HG02840 (cell line): ENCODE measurements around the gene CNOT1.
"Not testable (repeated sequence)": the region's sequence is repeated elsewhere in the genome, so short reads cannot be mapped to it uniquely, and the experiment has no call there.

Experiments
- ATAC-seq: cut with Tn5 transposase; IDR thresholded peaks from one replicate; pipeline ENCODE4 v1.9.1; 2021; ENCODE audit warnings: mild to moderate bottlenecking, moderate library complexity, moderate number of reproducible peaks; ENCODE audit not compliant: unreplicated experiment, low FRiP score

CNOT1 gene

DNA sequence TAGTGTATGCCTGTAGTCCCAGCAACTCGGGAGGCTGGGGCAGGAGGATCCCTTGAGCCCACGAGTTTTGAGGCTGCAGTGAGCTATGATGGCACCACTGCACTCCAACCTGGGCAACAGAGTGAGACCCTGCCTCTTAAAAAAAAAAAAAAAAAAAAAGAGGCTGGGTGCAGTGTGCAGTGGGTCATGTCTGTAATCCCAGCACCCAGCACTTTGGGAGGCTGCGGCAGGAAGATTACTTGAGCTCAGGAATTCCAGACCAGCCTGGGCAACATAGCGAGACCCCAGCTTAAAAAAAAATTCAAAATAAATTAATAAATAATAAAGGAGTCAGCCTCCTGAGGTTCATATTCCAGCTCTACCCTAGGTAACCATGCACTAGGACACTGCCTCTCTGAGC is 9.6 kb upstream of the CNOT1 start:
- no peak for ATAC-seq

DNA sequence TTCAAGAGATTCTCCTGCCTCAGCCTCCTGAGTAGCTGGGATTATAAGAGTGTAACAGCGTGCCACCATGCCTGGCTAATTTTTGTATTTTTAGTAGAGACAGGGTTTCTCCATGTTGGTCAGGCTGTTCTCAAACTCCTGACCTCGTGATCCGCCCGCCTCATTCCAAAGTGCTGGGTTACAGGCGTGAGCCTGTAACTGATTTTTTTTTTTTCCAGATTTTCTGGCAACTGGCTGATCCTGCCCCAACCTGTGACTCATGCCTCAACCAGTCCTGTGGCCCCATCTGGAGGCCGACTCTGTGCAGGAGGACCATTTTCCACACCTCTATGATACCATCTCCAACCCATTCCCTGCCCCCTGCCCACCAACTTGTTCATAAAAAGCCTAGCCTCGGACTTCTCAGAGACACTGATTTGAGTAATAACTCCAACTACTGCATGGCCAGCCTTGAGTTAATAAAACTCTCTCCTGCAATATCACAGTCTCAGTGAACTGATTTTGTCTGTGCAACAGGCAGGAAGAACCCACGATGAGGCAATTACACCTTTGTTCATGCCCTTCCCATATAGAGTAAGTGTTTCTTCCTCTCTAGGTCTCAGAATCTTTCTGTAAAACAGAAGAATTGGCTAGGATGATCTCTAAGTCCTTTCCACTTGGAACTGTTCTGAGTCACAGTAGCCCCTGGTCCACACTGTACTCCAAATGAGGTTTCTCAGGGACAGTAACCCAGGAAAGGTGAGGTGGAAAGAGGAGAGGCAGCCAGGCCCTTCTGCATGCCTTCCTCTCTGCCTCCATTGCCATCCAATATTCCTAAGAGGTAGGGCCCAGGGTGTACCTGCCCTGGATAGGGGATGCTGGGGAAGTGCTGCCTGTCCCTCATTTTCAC is 8.8 kb upstream of the CNOT1 start:
- no peak for ATAC-seq

DNA sequence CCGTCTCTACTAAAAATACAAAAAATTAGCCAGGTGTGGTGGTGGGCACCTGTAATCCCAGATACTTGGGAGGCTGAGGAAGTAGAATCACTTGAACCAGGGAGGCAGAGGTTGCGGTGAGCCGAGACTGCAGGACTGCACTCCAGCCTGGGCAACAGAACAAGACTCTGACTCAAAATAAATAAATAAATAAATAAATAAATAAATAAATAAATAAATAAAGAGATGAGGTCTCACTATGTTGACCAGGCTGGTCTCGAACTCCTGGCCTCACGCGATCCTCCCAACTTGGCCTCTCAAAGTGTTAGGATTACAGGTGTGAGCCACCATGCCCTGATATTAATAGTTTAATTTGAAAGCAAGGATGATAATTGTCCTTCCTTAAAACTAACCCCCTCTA is 7.4 kb upstream of the CNOT1 start:
- not testable (repeated sequence) for ATAC-seq

DNA sequence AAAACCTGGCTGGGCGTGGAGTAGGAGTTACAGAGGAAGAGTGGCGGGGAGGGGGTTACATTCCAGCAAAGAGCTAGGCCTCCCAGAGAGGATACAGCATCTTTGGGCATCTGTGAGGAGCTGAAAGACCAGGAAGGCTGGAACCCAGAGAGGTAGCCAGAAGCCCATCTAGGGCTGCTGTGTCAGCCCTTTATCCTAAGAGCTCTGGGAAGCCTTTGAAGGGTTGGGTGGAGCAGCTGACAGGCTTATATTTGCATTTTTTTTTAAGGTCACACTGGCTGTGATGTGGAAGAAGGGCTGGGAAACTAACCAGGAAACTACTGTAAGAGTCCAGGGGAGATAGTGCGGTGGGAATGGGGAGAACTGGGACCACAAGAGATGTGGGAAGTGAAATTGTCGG is 6.8 kb upstream of the CNOT1 start:
- no peak for ATAC-seq

DNA sequence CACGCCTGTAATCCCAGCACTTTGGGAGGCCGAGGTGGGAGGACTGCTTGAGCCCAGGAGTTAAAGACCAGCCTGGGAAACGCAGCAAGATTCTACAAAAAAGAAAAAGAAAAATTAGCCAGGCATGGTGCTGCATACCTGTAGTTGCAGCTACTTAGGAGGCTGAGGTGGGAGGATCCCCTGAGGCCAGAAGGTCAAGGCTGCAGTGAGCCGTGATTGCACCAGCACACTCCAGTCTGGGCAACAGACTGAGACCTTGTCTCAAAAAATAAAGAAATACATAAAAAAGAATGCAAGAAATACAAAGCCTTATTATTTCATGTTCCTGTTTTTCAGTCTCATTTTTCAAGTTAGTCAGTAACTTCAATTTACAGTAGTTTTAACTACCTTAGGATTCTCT is 5.9 kb upstream of the CNOT1 start:
- ATAC-seq, result no peak

DNA sequence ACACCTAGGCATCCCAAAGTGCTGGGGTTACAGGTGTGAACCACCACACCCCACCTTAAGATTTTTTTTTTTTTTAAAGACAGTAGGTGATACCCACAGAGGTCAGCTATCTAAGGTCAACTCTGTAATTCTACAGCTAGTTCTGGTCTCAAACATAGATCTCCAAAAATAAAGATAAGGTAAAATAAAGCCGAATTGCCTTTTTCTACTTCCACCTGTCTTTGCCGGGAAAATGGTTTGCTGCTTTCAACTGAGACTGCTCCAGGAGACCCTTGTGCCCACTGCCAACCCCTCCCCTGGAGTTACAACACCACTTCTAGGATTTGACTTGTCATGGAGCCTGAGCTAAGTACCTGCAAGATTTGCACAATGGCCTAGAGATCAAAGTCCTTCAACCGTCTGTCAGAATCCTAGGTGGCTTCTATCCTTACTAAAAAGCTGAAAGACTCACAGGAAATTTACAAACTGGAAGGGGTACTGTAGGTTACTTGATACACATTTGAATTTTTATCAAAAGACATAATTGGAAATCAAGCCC is 4.7 kb upstream of the CNOT1 start:
- ATAC-seq, result no peak

DNA sequence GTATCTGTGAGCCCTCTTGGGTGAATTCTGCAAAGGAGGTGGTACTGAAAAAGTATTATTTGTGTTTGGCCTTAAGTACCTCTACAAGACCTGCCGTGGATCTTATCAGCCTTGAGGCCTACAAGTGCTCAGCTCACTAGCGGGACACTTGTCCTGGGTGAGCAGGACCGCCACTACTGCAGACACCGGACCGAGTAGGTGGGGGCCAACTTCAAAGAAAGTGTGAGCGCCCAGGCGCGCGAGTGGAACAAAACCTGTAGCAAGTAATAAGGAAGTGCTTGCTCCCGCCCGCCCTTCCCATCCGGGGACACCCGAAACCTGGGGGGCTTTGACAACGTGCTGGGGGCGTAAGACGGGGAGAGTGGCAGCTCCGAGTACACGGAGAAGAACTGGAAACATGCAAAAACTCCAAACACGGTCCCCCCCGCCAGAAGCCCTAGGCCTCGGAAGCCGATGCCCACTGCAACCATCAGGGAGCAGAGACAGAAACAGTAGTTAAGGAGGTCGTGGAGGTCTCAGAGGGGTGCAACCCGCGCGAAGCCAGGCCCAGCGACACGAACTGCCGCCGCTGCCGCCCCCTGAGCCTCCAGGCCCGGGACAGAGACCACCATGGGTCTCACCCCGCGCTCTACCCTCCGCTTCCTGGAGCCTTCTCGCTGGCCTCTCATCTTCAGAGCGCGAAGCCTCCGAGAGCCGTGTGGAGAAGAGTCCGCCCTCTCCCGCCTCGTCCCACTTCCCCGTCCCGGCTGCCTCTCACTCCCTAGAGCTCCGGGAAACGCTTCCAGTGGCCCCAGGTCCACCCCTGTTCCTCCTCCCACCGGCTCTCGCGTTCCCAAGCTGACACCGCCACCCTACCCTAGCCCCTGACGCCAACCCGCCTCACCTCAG is 537 bp downstream of the CNOT1 start:
- ATAC-seq, result peak; percentile 2

DNA sequence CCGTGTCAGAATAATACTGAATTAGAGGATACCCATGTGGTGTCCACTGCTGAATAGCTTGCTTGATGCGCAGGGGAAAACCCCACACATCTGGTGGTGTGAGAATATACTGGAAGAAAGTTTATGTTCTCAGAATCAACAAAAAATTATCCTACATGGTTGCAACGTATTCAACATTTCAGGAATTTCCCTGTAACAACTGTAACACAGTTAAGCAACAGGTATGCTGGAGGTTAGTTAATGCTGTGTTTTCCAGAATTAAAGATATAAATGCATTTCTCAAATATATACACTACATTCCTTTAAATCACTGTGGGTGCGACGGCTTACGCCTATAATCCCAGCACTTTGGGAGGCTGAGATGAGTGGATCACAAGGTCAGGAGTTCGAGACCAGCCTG is 5.4 kb downstream of the CNOT1 start:
- ATAC-seq, result no peak

DNA sequence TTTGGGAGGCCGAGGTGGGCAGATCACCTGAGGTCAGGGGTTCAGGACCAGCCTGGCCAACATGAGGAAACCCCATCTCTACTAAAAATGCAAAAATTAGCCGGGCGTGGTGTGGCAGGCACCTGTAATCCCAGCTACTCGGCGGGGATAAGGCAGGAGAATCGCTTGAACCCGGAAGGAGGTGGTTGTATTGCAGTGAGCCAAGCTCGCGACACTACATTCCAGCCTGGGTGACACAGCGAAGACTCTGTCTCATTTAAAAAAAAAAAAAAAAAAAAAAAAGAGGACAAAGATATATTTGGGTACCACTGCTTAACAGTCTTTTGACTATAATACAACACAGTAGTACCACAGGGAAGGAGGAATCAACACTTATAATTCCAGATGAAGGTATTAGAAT is 9.2 kb downstream of the CNOT1 start:
- no peak for ATAC-seq

DNA sequence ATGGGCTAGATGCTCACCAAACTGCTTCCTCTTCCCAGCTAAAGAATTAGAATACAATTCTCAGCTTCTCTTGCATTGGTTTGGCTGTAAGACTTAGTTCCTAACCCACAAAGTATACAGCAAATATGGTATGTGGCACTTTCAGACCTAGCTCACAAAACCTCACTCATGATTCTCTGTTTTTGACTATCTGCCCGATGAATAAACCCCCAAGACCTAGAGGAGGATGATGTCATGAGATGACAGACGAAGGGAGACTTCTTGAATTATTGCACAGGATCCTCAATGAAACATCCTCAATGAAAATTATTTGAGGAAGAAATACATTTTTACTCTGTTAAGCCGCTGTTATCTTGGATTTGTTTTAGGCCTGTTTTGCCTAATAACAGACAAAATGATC is 14.3 kb downstream of the CNOT1 start:
- ATAC-seq, result no peak

DNA sequence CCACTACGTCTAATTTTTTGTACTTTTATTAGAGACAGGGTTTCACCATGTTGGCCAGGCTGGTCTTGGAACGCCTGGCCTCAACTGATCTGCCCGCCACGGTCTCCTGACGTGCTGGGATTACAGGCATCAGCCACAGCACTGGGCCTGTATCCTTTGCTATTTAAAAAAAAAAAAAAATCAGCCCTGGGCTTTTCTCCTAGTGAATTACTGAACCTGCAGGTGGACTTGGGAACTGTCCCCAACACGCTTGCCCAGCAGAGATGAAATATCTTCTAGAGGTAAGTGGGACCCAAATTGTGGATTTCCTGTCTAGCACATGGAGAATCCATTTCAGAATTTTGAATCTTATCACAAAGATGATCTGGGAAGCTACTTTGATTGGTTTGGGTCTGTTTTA is 14.8 kb downstream of the CNOT1 start:
- ATAC-seq, result no peak

DNA sequence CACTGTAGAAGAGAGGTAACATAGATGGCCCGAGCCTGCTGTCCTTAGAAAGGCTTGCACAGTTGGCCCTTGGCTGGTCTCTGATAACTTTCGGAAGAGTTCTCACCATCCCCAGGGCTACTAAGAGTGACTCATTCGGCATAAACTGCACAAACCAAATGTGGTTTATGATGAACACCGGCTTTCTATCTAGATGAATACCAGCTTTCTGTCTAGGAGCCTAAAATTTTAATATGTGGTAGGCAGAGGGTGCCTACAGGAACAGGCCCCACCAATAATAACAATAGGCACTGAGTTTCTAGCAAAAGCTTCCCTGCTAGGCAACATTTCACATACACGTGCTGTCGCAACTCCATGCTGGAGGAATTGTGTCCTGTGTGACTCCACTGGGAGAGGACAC is 15.4 kb downstream of the CNOT1 start:
- no peak for ATAC-seq

DNA sequence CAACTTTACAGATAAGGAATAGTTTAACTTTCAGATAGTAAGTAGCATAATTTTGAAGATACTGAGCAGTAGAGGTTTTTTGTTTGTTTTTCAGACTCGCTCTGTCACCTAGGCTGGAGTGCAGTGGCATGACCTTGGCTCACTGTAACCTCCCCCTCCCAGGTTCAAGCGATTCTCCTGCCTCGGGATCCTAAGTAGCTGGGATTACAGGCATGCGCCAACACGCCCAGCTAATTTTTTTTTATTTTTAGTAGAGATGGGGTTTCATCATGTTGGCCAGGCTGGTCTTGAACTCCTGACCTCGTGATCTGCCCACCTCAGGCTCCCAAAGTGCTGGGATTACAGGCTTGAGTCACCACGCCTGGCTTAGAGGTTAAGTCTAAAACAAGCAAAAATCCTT is 16.7 kb downstream of the CNOT1 start:
- not testable (repeated sequence) for ATAC-seq

DNA sequence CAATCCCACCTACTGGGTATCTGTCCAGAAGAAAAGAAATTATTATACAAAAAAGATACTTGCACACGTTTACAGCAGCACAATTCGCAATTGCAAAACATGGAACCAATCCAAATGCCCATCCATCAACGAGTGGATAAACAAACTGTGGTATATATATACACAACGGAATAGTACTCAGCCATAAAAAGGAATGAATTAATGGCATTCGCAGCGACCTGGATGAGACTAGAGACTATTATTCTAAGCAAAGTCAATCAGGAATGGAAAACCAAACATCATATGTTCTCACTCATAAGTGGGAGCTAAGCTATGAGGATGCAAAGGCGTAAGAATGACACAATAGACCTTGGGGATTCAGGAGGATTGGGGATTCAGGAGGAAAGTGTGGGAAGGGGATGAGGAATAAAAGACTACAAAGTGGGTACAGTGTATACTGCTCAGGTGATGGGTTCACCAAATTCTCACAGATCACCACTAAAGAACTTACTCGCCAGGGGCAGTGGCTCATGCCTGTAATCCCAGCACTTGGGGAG is 21.0 kb downstream of the CNOT1 start:
- no peak for ATAC-seq

DNA sequence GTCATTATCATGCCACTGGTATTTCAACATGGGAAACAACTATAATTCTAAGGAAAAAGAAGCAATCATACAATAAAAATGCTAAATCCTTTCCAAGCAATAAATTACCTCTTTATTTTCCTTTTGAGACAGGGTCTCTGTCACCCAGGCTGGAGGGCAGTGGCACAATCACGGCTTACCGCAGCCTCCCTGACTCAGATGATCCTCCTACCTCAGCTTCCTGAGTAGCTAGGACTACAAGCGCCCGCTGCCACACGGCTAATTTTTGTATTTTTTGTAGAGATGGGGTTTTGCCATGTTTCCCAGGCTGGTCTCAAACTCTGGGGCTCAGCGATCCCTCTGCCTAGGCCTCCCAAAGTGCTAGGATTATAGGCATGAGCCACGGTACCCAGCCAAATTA is 24.1 kb downstream of the CNOT1 start:
- no peak for ATAC-seq

DNA sequence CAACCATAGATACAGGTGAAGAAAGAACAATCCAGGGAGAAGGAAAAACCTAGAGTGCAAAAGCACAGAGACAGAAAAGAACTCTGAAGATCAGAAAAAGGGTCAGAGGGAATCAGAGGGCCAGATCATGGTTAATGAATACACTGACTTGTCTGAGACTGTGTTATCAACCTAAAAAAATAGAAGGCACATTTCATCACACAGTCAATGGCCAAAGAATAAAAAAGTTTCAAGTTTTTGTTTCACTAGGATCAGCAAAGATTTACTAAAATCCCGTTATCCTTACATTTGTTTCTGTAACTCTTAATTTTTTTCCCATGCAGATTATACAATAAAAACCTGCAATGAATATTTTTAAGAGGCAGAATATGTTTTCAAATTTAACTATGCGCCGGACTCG is 38.5 kb downstream of the CNOT1 start:
- ATAC-seq, result no peak

DNA sequence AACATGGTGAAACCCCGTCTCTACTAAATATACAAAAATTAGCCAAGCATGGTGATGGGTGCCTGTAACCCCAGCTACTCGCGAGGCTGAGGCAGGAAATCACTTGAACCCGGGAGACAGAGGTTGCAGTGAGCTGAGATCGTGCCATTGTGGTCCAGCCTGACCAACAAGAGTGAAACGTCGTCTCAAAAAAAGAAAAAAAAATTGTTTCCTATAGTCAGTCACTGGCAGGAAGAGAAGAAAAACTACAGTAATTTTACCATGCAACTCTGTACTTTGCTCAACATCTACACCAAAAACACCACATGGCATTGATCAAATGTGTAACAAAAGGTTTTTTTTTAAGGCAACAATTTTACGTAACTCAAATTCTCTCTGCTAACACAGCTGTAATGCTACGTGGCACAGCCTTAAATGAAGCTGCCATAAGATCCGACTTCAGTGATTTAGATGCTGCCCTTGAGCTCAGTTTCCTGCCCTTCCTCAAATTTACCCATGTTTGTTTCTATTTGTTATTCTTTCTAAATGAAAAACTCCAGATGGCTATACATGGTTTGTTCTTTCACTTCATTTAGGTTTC is 40.2 kb downstream of the CNOT1 start:
- ATAC-seq, result no peak

DNA sequence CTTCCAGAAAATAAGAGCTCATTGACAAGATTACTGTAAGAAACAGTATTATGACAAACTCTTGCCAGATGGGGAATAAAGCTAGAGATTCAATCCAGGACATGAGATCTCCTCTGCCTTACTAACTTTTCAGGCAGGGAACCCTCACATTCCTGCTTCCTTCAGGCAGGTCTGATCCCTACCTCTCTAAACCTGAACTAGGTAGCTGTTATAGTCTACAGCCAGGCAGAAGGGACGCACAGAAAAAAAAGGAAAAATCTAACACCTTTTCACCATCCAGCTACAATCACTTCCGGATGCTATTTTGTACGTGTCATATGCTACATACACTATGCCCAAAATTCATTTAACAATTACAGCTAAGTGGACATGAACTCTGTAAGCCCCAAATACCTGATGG is 41.2 kb downstream of the CNOT1 start:
- ATAC-seq, result no peak

DNA sequence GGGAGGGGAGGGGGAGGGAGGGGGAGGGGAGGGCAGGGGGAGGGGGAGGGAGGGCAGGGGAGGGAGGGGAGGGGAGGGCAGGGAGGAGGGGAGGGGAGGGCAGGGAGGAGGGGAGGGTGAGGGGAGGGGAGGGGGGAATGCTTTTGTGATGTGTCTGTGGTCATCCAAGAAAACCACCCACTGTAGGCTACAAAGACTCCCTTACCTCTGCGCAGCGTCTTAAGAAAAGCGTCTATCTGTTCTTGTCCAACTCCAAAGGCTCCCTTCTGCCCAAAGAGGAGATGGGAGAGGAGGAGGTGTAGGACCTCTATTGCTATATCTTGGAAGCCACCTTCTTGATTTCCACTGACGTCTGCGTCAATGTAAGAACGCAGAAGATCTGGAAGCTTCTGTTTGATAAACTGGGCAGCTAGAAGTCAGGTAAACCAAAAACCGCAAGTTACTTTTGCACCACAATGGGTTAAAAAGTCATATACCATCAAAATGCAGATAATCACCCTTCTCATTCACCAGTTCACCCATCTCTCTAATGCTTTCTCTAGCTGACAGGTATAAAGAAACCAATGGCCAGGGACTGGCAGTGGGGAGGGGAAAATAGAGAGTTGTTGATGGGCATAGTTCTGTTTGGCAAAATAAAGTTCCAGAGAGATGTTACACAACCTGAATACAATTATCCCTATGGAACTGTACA is 43.1 kb downstream of the CNOT1 start:
- no peak for ATAC-seq

DNA sequence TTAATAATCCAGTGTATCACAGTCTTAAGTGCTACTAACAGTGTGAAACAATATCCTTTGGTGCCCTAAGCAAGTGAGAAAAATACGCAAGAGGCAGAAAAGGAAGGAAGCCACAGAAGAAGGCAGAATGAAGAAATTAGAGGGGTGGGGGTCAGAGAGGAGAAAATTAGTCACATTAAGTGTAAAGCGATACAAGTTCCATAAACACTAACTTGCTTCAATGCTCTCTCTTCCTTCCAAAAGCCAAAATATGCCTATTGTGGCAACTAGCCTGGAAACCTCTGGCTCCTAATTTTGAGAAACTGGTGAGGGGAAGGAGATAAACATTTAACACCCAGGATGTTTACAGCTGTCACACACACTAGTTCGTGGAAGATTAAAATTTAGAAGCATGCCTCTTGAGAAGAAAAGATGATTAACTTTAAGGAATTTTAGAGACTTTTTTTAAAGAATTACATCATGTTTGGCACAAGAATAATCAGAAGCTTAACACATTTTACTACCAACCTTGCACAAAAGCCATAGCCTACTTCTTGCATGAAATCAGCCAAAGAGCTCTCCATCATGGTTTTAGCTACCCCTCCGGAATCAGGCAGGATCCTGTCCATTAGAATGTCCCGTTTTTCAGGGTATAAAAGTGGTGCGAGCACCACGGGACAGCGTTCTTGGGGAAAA is 44.7 kb downstream of the CNOT1 start:
- ATAC-seq, result no peak
